GM12878 (cell line): ENCODE results near the gene KRTAP24-1. TPM values are rescaled to one million over a fixed set of nuclear protein-coding genes. Genes with fewer than 3 reads are reported as not detected.

ENCODE experiments used
- ATAC-seq: fragments of 200-7000 bp; cut with Tn5 transposase; 3 replicates; pipeline ENCODE4 v1.9.1; 2020; ENCODE audit warnings: mild to moderate bottlenecking, moderate library complexity
- BruUV-seq: library from RNA; stranded (reverse); fragments of 400-500 nt; replicated peaks from 2 replicates; lab custom pipeline; 2021; lab: Mats Ljungman, UMichigan
- CTCF ChIA-PET: fragments of 300-600 bp; sonication (Branson Sonifier 250); formaldehyde crosslinking; extraction: SDS; loops from one replicate; lab custom pipeline; 2021; ENCODE audit warnings: inconsistent platforms; lab: Yijun Ruan, JAX
- POLR2A ChIA-PET: fragments of 350-600 bp; formaldehyde crosslinking; extraction: SDS; loops from one replicate; lab custom pipeline; 2021; ENCODE audit warnings: inconsistent platforms; lab: Charles Lee
- RAD21 ChIA-PET: fragments of 300-600 bp; sonication (Branson Sonifier 250); formaldehyde crosslinking; loops from one replicate; lab custom pipeline; 2023; ENCODE audit warnings: antibody characterized with exemption; ENCODE audit not compliant: unreplicated experiment; lab: Charles Lee
- SMC1A ChIA-PET: fragments of 300-600 bp; sonication (Branson Sonifier 250); formaldehyde crosslinking; loops from one replicate; lab custom pipeline; 2023; ENCODE audit not compliant: unreplicated experiment, uncharacterized antibody; lab: Charles Lee
- DNase-seq: peaks from one replicate; pipeline ENCODE4 v3.0.0-alpha.2; 2011; ENCODE audit warnings: low read depth, low spot score
- FAIRE-seq: peaks from 3 replicates; lab custom pipeline; 2011; peaks lifted over from hg19 to GRCh38; lab: Jason Lieb, UNC
- H2AFZ ChIP-seq: 2 replicates; pipeline ENCODE4 v1.6.0; 2011; ENCODE audit warnings: low read depth, low read length, control low read depth; ENCODE audit not compliant: control insufficient read depth
- H3K27ac ChIP-seq: 2 replicates; pipeline ENCODE4 v1.5.1; 2011; ENCODE audit warnings: control low read depth; ENCODE audit not compliant: control insufficient read depth, insufficient read depth
- H3K27me3 ChIP-seq, 2 experiments: replicated peaks in 1 of 2; 2 replicates each; pipeline versions ENCODE4 v1.6.0 to v1.6.1; 2011; ENCODE audit warnings: low read length in 1 of 2; ENCODE audit not compliant: control insufficient read depth in 2 of 2, insufficient read depth in 2 of 2
- H3K36me3 ChIP-seq, 2 experiments: 2 replicates each; pipeline ENCODE4 v1.5.1; 2011; ENCODE audit warnings: low read length in 1 of 2; ENCODE audit not compliant: control insufficient read depth in 2 of 2, insufficient read depth in 2 of 2
- H3K4me1 ChIP-seq: 2 replicates; pipeline ENCODE4 v1.6.1; 2011; ENCODE audit warnings: mild to moderate bottlenecking, low read length, moderate library complexity, mixed read lengths; ENCODE audit not compliant: control insufficient read depth, insufficient read depth
- H3K4me2 ChIP-seq: 2 replicates; pipeline ENCODE4 v1.6.0; 2011; ENCODE audit warnings: control low read depth; ENCODE audit not compliant: control insufficient read depth, insufficient read depth
- H3K4me3 ChIP-seq: fragments of 200-600 bp; sonication (generic); 2 replicates; pipeline ENCODE4 v1.5.1; 2016
- H3K79me2 ChIP-seq: 2 replicates; pipeline ENCODE4 v1.6.0; 2011; ENCODE audit warnings: low read length; ENCODE audit not compliant: control insufficient read depth, insufficient read depth
- H3K9ac ChIP-seq: 2 replicates; pipeline ENCODE4 v1.8.0; 2011; ENCODE audit warnings: low read length, control low read depth, mixed read lengths; ENCODE audit not compliant: control insufficient read depth, insufficient read depth
- H3K9me3 ChIP-seq: replicated peaks from 3 replicates; pipeline ENCODE4 v1.5.1; 2011; ENCODE audit warnings: mild to moderate bottlenecking, low read length; ENCODE audit not compliant: control insufficient read depth, insufficient read depth
- H4K20me1 ChIP-seq: 2 replicates; pipeline ENCODE4 v1.6.0; 2011; ENCODE audit not compliant: control insufficient read depth, insufficient read depth
- CBX5 ChIP-seq: sonication (generic); IDR thresholded peaks from 2 replicates; pipeline ENCODE4 v1.6.1; 2016; ENCODE audit warnings: low read depth, moderate library complexity, mild to moderate bottlenecking, inconsistent platforms
- CUX1 ChIP-seq: IDR thresholded peaks from 2 replicates; pipeline ENCODE4 v1.6.1; 2012; ENCODE audit warnings: improper control_type of control experiment, low read depth, low read length; ENCODE audit not compliant: insufficient replicate concordance
- ZSCAN29 ChIP-seq: fragments of 450-650 bp; IDR thresholded peaks from 2 replicates; pipeline ENCODE4 v1.6.1; 2017; ENCODE audit warnings: mild to moderate bottlenecking, moderate library complexity
- WGBS: methylation state at CpG from one replicate; pipeline ENCODE4 v1.1.6; 2016; ENCODE audit warnings: low lambda C conversion rate; ENCODE audit not compliant: insufficient replicate concordance, insufficient coverage; ENCODE audit errors: missing lambda C conversion rate; 5-methylcytosine and 5-hydroxymethylcytosine counted together
- in situ Hi-C: fragments of 300-500 bp; cut with MboI; formaldehyde crosslinking; loops from 9 replicates; pipeline ENCODE4 v1.14.3; 2018; ENCODE audit warnings: mixed read lengths
- intact Hi-C: fragments of 100-400 bp; cut with micrococcal nuclease; formaldehyde crosslinking; loops from one replicate; pipeline ENCODE4 v1.14.2; 2022; ENCODE audit not compliant: unreplicated experiment
- polyA plus RNA-seq, 11 experiments: library from polyadenylated mRNA; depleted of rRNA in 4 of 11; unstranded in 6 of 11; stranded (reverse) in 5 of 11; fragments of >200 nt; fragmentation: Nextera tagmentation in 4 of 11; fragmentation: Illumina TruSeq in 1 of 11; extraction: Ambion mirVana in 4 of 11; extraction: Trizol in 1 of 11; gene quantifications; 1 replicate in 1 of 11; 2 replicates in 10 of 11; pipeline versions ENCODE4 v1.2.1 to v1.2.3, GENCODE V29; 2011 to 2016; ENCODE audit warnings: inconsistent platforms in 2 of 11, missing spikeins in 2 of 11, low read depth in 1 of 11
- total RNA-seq, 4 experiments: library from RNA; depleted of rRNA in 3 of 4; stranded (reverse); fragments of >200 nt in 3 of 4; fragmentation: Illumina TruSeq in 1 of 4; extraction: Trizol in 1 of 4; gene quantifications; 2 replicates each; pipeline versions ENCODE4 v1.2.1 to v1.2.3, GENCODE V29; 2013 to 2021

The KRTAP24-1 gene
- total and polyA plus RNA-seq, 10 of the 15 experiments (the other 5 are each of a cell fraction or from before 2014, with no cell fraction given): not detected

GRCh38 chr21:30315701-30316100 lies 33.0 kb upstream of the KRTAP24-1 start (continued):
- no peak for TF ChIP-seq CUX1

GRCh38 chr21:30306884-30307283 lies 24.1 kb upstream of the KRTAP24-1 start:
- Histone ChIP-seq H3K9me3 (no peaks in the 10 kb centered on the region), H3K4me3 (no peak overlapping the region), H3K36me3 (no peaks in the 10 kb centered on the region), H3K4me1 (no peaks in the 10 kb centered on the region), H2AFZ (no peak overlapping the region), H3K27me3 (no peaks in the 10 kb centered on the region), H3K9ac (no peak overlapping the region), H3K4me2 (no peak overlapping the region), H4K20me1 (no peaks in the 10 kb centered on the region), H3K79me2 (no peaks in the 10 kb centered on the region), H3K27ac (no peak overlapping the region)
- ChIA-PET RAD21 (no interaction called here), CTCF (interaction anchor here (0.8 to 1.0 kb wide), 2 partner anchors 10 to 21 kb away, joined by 3 to 4 read pairs; no protein-coding TSS in a partner anchor), SMC1A (no interaction called here), POLR2A (no interaction called here)
- intact Hi-C loops (no loop called here), in situ Hi-C loops (no loop called here)
- TF ChIP-seq ZSCAN29 (no peak), CBX5 (no peak)
- no TSS peak for BruUV-seq
- DNase-seq (no peak), ATAC-seq (no peak), FAIRE-seq (no peak)
- 58% methylated on average over 2 of the region's 2 CpGs for WGBS
